SJSA1 (cell line): ENCODE results near the gene MAPK7. TPM values are rescaled to one million over a fixed set of nuclear protein-coding genes. Genes with fewer than 3 reads are reported as not detected.
A peak's percentile ranks its signal among the peaks of the same experiment; 100 is the strongest.
"Not testable (repeated sequence)": the region's sequence is repeated elsewhere in the genome, so short reads cannot be mapped to it uniquely, and the experiment has no call there.

Experiments
- DNase-seq, 2 experiments: peaks; one replicate each; pipeline ENCODE4 v3.0.0-alpha.2; 2015 to 2020; ENCODE audit warnings: low spot score in 2 of 2, low read depth in 1 of 2
- H3K27ac ChIP-seq: fragments of 250-450 bp; sonication (Bioruptor Pico); 2 replicates; pipeline ENCODE4 v1.5.1; 2020; ENCODE audit warnings: mild to moderate bottlenecking, moderate library complexity
- H3K27me3 ChIP-seq: fragments of 250-450 bp; sonication (Bioruptor Pico); replicated peaks from 2 replicates; pipeline ENCODE4 v1.5.1; 2020; ENCODE audit warnings: mild to moderate bottlenecking, moderate library complexity
- H3K36me3 ChIP-seq: fragments of 250-450 bp; sonication (Bioruptor Pico); 2 replicates; pipeline ENCODE4 v1.5.1; 2020; ENCODE audit warnings: mild to moderate bottlenecking
- H3K4me1 ChIP-seq: fragments of 250-450 bp; sonication (Bioruptor Pico); replicated peaks from 2 replicates; pipeline ENCODE4 v1.6.1; 2021; ENCODE audit warnings: mild to moderate bottlenecking
- H3K4me3 ChIP-seq: fragments of 250-450 bp; sonication (Bioruptor Pico); 2 replicates; pipeline ENCODE4 v1.5.1; 2020; ENCODE audit warnings: mild to moderate bottlenecking
- H3K9me3 ChIP-seq: fragments of 250-450 bp; sonication (Bioruptor Pico); replicated peaks from 2 replicates; pipeline ENCODE4 v1.5.1; 2020; ENCODE audit warnings: mild to moderate bottlenecking
- total RNA-seq: library from RNA; depleted of rRNA; stranded (reverse); fragments of >200 nt; shearing (Covaris generic); gene quantifications from 2 replicates; pipeline ENCODE4 v1.2.3, GENCODE V29; 2014

Gene MAPK7
- total RNA-seq, 1 experiment from 2014 or later = 7.8 TPM

DNA sequence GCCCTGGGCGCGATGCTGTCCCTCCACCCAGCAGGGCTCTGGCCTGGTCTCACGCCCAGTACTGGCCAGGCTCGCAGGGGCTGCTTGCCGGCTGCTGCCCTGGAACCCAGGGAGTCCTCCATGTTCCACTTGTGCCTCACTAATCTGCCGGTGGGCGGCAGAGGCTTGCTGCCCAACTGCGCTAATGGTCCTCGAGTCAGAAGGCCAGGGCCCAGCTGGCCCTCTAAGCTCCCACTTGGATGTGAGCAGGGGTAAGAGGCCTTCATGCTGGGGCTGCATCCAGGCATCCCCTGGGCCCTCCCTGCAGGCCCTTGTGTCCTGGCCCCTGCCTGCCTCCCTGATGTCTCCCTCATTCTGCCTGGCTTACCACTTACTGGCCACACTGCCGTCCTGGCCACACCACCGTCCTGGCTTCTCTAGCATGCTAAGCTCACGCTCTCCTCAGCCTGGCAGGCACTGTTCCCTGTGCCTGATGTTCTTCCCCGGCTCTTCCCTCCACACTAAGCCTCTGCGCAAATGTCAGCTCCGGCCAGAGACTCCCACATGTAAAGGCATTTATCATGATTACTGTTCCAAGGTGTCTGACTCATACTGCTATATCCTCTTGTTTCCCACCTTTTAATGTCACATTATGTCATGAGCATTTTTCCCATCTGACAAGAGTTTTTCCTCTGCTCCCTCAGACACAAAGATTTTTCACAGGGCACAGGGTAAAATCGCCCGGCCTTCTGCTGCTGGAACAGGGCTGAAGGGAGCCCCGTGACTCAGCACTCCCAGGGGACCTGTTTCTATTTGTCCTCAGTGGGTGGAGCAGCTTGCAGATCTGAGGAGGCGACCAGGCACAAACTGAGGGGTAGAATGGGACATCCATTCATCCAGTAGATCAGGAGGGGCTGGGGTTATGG lies 31.7 kb upstream of the MAPK7 start:
- peak; percentile 80 to 87 for DNase-seq
- Histone ChIP-seq H3K27ac (peak overlapping the region; percentile 56), H3K9me3 (no peaks in the 10 kb centered on the region), H3K27me3 (no peaks in the 10 kb centered on the region), H3K4me1 (peaks cover 32% of the 10 kb centered on the region), H3K36me3 (no peaks in the 10 kb centered on the region), H3K4me3 (no peak overlapping the region)

DNA sequence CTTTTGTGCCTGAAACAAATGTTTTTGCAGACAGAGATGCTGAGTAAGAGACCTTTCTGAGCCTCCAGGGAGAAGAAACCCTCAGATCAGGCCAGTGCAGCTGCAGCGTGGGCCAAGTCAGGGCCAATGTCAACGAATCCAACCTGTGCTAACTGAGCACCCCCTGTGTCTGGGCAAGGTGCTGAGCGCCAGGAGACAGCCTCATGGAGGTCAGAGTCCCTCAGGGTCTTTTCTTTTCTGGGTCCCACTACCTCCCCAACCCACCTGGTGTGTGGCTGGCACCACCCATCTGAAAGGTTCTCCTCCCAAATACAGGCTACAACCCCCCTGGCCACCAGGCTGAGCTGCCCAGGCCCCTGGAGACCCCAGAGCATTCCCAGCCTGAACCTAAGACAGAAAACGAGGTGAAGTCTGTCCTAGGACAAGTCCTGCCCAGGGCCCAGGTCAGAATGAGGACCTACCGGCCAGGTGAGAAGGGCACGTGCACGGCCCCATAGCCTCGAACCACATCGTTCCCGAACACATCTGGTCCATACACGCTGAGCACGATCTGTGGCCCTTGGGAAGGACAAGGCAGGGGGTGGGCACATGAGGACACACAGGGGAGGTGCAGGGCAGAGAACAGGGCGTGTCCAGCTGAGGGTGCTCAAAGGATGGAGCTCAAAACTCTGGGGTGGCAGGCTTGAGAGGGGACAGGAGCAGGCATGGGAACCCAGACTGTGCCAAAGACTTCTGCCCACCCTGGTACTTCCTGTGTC lies 30.8 kb upstream of the MAPK7 start:
- H3K27ac ChIP-seq = peak overlapping the region; percentile 56
- H3K4me3 ChIP-seq = no peak overlapping the region
- H3K27me3 ChIP-seq = no peaks in the 10 kb centered on the region
- H3K4me1 ChIP-seq = peaks cover 24% of the 10 kb centered on the region
- no peaks in the 10 kb centered on the region for H3K36me3 ChIP-seq
- no peaks in the 10 kb centered on the region for H3K9me3 ChIP-seq
- DNase-seq = no peak

GRCh38 chr17:19348081-19348650 lies 30.1 kb upstream of the MAPK7 start:
- Histone ChIP-seq H3K9me3 (no peaks in the 10 kb centered on the region), H3K27me3 (no peaks in the 10 kb centered on the region), H3K27ac (no peak overlapping the region), H3K36me3 (no peaks in the 10 kb centered on the region), H3K4me3 (no peak overlapping the region), H3K4me1 (peaks cover 24% of the 10 kb centered on the region)
- DNase-seq = no peak

DNA sequence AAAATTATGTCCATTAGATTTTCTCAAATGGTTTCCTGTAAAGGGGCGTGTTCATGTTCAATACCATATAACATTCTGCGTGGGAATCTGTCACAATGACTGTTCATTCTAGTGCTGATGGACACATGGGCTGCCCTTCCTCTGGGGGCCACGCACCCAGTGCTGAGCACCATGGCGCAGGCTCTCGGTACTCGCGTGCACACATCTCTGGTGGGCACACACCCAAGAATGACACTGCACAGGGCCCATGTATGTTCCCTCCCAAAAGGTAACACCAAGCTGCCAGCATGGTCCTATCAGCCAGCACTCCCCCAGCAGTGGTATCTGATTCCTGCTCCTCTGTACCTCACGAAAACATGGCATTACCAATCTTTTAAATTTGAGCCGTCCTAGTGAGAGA lies 29.5 kb upstream of the MAPK7 start:
- Histone ChIP-seq H3K4me3 (no peak overlapping the region), H3K4me1 (peaks cover 28% of the 10 kb centered on the region), H3K36me3 (no peaks in the 10 kb centered on the region), H3K27ac (no peak overlapping the region), H3K27me3 (no peaks in the 10 kb centered on the region), H3K9me3 (no peaks in the 10 kb centered on the region)
- DNase-seq = no peak

DNA sequence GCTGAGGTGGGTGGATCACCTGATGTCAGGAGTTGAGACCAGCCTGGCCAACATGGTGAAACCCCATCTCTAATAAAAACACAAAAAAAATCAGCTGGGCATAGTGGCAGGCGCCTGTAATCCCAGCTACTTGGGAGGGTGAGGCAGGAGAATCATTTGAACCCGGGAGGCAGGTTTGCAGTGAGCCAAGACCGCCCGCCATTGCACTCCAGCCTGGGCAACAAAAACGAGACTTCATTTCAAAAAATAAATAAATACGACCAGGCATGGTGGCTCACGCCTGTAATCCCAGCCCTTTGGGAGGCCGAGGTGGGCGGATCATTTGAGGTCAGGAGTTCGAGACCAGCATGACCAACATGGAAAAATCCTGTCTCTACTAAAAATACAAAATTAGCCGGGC lies 24.9 kb upstream of the MAPK7 start:
- DNase-seq, H3K36me3 ChIP-seq, H3K4me3 ChIP-seq, H3K9me3 ChIP-seq, H3K27ac ChIP-seq, H3K27me3 ChIP-seq: not testable (repeated sequence)
- peaks cover 12% of the 10 kb centered on the region for H3K4me1 ChIP-seq

- H3K36me3 ChIP-seq = no peaks in the 10 kb centered on the region
- H3K9me3 ChIP-seq = no peaks in the 10 kb centered on the region
- DNase-seq = no peak
- H3K4me3 ChIP-seq = no peak overlapping the region
- H3K4me1 ChIP-seq = peaks cover 12% of the 10 kb centered on the region
- no peak overlapping the region for H3K27ac ChIP-seq
- H3K27me3 ChIP-seq = no peaks in the 10 kb centered on the region
Measured at GRCh38 chr17:19354748-19355147, 23.6 kb upstream of the MAPK7 start.

DNA sequence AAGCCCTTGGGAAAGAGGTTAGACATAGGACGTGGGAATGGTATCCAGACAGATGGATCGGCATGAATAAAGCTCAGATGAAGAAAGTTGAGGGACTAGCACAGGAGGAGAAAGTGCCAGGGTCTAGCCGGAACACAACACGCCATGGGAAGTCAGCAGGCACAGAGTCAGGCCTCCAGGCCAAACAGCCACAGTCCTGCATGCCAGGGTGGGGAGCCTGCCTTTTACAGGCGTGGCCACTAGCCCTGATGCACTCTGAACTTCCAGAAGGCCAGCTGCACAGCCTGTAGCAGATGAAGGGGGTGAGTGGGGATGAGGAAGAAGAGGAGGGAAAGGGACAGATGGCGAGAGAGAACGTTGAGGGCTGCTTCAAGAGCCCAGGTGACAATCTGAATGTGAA lies 20.9 kb upstream of the MAPK7 start:
- Histone ChIP-seq H3K27ac (no peak overlapping the region), H3K4me1 (peaks cover 21% of the 10 kb centered on the region), H3K9me3 (no peaks in the 10 kb centered on the region), H3K4me3 (no peak overlapping the region), H3K27me3 (no peaks in the 10 kb centered on the region), H3K36me3 (no peaks in the 10 kb centered on the region)
- no peak for DNase-seq

DNA sequence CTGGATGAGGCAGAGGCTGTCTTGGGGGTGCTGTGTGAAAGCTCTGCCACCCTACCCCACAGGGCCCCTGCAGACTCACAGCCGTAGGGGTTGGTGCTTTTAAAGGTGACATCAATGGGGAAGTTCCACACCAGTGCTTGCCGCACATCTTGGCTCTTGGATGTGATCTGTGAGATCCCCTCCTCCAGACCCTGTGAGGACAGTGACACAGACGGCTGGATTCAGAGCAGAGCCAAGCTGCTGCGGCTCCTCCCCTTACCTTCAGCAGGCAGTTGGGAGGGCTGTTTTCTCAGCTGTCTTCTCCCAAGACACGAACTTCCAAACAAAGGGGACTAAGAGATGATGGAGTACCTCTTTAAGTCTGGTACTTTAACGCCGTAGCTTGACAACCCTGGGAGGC lies 20.5 kb upstream of the MAPK7 start:
- Histone ChIP-seq H3K27me3 (no peaks in the 10 kb centered on the region), H3K9me3 (no peaks in the 10 kb centered on the region), H3K4me1 (peaks cover 21% of the 10 kb centered on the region), H3K4me3 (no peak overlapping the region), H3K36me3 (no peaks in the 10 kb centered on the region), H3K27ac (no peak overlapping the region)
- no peak for DNase-seq

DNA sequence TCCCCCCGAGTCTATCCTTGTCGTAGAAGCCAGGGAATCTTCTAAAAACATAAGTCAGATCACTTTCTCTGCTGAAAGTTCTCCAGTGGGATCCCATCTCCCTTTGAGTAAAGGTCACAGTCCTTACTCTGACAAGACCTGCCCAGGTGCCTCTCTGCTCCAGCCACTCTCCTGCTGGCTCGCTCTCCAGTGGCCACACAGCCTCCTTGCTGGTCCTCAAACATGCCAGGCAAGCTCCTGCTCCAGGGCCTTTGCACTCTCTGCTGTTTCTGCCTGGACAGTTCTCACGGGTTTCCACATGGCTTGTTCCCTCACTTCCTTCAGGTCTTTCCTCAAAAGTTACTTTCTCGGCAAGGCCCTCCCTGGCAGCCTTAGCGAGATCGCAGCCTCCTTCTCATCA lies 19.1 kb upstream of the MAPK7 start:
- H3K9me3 ChIP-seq = no peaks in the 10 kb centered on the region
- no peaks in the 10 kb centered on the region for H3K27me3 ChIP-seq
- H3K36me3 ChIP-seq = no peaks in the 10 kb centered on the region
- no peak for DNase-seq
- peaks cover 18% of the 10 kb centered on the region for H3K4me1 ChIP-seq
- H3K4me3 ChIP-seq = no peak overlapping the region
- H3K27ac ChIP-seq = no peak overlapping the region

DNA sequence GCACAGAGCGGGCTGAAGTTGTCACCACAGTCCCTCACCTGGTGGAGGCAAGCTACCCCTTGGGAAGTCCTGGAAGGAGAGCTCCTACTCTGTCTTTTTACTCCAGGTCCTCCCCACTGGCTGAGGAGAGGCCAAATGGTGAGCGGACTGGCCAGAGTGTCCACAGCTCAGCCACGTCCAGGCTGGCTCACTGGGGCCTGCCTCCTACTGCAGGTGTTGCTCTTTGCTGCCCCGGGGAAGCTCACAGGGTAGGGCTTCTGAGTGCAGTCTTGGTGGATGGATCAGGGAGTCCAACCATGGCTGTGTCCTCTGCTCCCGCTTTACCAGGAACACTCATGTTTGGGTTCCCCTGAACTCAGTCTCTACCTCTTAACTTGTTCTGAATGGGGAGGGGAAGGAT lies 18.4 kb upstream of the MAPK7 start:
- no peak overlapping the region for H3K27ac ChIP-seq
- no peaks in the 10 kb centered on the region for H3K9me3 ChIP-seq
- H3K36me3 ChIP-seq = no peaks in the 10 kb centered on the region
- DNase-seq = no peak
- no peak overlapping the region for H3K4me3 ChIP-seq
- H3K27me3 ChIP-seq = no peaks in the 10 kb centered on the region
- H3K4me1 ChIP-seq = peaks cover 13% of the 10 kb centered on the region

DNA sequence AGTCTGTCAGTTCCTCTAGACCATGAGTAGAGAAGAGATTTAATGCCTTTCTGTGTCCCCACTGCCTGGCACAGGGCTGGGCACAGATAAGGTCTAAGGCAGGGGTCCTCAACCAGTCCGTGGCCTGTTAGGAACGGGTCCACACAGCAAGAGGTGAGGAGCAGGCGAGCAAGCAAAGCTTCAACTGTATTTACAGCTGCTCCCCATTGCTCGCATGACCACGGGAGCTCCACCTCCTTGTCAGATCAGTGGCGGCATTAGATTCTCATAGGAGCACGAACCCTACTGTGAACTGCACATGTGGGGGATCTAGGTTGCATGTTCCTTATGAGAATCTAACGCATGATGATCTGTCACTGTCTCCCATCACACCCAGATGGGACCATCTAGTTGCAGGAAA lies 17.5 kb upstream of the MAPK7 start:
- H3K4me1 ChIP-seq = peaks cover 13% of the 10 kb centered on the region
- H3K4me3 ChIP-seq = no peak overlapping the region
- no peak for DNase-seq
- no peaks in the 10 kb centered on the region for H3K36me3 ChIP-seq
- H3K9me3 ChIP-seq = no peaks in the 10 kb centered on the region
- H3K27ac ChIP-seq = no peak overlapping the region
- H3K27me3 ChIP-seq = no peaks in the 10 kb centered on the region

DNA sequence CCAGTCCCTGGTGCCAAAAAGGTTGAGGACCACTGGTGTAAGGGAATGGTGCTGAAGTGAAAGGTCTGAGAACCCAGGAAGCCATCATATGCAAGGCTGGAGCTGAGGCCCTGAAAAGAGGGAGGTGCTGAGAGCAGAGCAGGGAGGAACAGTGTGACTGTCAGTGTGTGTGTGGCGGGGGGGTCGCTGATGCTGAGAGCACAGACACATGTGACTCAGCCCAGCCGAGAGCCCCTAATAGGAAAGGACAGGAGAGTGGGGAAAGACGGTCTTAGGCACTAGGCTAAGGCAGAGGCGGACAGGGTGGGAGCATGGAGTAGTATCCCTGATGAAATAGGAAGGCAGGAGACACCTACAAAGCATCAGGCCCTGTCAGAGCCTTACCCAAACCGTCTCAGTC lies 17.0 kb upstream of the MAPK7 start:
- Histone ChIP-seq H3K4me1 (peaks cover 13% of the 10 kb centered on the region), H3K27ac (no peak overlapping the region)

DNA sequence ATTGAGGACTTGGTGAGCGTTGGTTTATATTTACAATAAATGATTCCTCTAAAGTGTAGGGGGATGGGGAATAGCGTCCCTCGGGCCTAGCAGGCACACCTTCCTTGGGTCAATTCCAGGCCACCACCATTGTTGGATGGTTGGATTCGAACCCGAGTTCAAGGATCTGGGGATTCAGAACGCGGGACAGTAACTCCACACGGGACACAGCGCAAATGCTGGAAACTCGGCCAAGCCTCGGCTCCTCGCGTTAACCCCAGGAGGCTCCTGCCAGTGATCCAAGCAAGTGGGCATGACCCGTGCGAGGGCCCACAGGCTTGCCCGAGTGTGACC lies 16.4 kb upstream of the MAPK7 start:
- Histone ChIP-seq H3K36me3 (no peaks in the 10 kb centered on the region), H3K4me1 (peaks cover 13% of the 10 kb centered on the region), H3K9me3 (no peaks in the 10 kb centered on the region), H3K27me3 (no peaks in the 10 kb centered on the region), H3K4me3 (peak overlapping the region; percentile 62), H3K27ac (peak overlapping the region; percentile 87)
- no peak for DNase-seq

More for the DNA sequence above, 17.0 kb upstream of the MAPK7 start:
- Histone ChIP-seq H3K27me3 (no peaks in the 10 kb centered on the region), H3K36me3 (no peaks in the 10 kb centered on the region), H3K9me3 (no peaks in the 10 kb centered on the region), H3K4me3 (no peak overlapping the region)
- DNase-seq = no peak
